Stimulated activated CD4-positive, alpha-beta T cell treated with anti-CD3 and anti-CD28 coated beads, Interleukin-12 subunit alpha, Interleukin-12 subunit beta, amount 100 ng/mL, for 48 hours (primary cell): ENCODE data around the gene GTPBP2.
A peak's percentile ranks its signal among the peaks of the same experiment; 100 is the strongest.
"Not testable (repeated sequence)": the region's sequence is repeated elsewhere in the genome, so short reads cannot be mapped to it uniquely, and the experiment has no call there.

Source experiments
- DNase-seq, 3 donors: peaks; one replicate each; pipeline ENCODE4 v3.0.0-alpha.2; 2020; ENCODE audit warnings: low read depth in 2 of 3, low spot score in 1 of 3

The GTPBP2 gene

DNA sequence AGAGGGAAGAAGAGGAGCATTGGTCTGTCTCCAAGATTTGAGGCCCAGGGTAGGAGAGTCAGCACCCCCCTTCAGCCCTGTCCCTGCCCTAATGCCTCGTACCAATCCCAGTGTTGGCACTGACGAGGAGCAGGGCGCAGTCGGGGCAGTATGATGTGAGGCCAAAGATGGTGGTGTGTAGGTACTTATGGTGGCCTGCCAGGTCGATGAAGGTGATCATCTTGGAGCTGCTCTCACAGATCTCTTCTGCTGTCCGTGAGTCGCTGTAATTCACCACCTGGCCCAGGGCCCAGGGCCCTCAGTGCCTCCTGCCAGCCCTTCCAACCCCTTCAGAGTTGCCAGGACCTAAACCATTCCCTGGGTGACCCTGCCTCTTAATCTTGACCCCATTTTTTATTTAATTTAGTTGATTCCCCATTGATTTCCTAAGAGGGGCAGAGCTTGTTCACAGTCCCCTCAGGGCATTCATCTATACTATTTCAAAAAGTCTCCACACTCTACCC lies 4.2 kb downstream of the GTPBP2 start:
- no peak for DNase-seq

DNA sequence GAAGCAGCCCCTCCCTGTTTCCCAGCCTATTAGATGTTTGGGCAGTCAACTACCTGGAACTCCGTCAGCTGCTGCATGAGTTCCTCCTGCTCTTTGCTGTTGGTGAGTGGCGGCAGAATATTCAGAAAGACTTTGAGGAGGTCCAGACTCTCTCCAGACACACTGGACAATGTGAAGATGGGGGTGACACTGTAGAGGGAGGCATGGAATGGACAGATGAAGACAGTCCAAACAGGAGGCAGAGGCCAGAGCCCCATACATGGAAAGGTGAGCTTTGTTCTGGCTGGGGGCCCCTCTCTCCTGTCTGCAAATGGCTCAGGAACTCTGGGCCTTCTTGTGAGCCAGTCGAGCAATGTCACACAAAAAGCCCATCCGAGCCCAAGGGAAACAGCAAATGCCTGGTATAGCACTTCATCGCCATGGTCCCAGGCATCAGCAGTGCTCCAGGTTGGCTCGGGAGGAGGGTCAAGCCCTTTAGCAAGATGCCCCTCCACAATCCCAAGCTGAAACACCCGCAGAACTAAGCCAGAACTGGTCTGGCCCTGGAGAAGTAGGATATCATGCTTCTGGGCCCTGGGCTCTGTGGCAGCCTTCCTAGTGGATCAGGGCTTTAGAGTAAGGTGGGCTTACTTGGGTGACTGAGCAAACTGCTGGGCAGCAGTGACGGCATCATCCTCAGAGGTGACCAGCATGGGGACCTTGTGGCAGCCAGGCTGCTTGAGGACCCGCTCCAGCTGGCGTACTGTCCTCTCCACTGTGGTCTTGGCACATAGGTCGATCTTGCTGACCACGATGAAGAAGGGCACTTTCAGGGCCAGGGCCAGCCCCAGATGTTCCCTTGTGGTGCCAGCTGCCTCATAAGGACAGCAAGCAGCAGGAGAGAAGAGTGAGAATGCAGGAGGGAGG lies 4.9 kb downstream of the GTPBP2 start:
- DNase-seq = no peak

DNA sequence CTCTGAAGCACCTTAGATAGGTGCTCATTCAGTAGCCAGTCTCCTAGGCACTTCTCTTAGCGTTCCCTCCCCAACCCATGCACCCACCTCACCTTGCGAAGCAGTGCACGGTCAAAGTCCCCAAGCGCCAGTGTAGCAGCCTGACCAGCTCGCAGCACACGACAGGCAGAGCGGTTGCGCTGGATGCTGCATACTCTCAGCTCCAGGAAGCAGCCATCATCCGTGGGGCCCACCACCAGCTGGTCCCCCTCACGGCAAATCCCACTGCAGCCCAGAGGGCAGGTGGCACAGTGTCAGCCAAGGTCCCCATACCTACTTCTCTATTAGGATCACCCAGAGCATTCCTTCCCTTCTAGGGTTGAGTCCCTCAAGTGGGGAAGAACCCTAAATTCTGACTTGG lies 6.5 kb downstream of the GTPBP2 start:
- no peak for DNase-seq

DNA sequence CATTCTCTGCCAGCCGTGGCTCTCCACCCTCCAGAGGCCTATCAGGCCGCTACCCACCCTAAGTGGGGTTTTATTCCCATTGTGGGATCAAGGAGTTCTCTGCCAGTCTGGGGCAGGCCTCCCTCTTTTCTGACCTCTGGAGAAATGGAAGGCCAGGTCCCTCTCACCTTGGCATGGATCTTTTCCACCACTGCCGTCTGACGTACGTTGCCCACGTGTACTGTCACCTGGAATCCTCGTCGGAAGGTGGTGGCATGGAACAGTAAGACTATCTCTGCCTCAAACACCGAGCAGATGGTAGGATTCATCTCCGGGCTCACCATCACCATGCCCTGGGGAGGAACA lies 7.3 kb downstream of the GTPBP2 start:
- no peak for DNase-seq

DNA sequence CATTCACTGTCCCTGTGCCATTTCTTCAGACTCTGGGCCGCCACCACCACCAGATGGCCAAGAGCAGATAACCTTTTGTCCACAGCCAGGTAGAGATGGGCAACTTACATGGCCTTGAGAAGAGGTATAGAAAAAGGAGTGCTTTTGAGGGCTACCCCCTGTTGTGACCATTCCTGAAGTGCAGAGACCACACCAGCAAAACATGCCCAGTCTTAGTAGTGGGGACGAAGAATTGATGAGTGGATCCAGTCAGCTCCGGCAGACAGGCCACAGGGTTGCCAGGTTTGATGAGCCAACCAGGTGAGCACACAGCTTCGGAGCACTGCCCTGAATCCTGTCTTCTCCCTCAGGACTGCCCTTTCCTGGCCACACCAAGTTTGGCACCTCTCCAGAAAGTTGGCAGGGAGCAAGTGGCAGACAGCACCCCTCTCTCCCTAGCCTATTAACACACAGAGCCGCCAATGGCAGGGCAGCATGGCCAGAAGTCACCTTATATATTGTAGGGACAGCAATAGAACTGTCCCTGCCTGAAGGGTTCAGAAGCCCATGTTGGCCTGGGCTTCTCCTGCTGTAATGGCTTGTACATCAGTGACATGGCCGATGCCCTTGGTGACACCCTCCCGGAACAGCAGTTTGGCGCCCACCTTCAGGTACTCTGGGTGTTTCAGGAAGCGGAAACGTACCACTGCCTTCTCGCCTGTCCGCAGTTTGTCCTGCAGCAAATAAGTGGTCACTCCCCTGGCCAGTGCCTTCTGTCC lies 7.8 kb downstream of the GTPBP2 start:
- no peak for DNase-seq

DNA sequence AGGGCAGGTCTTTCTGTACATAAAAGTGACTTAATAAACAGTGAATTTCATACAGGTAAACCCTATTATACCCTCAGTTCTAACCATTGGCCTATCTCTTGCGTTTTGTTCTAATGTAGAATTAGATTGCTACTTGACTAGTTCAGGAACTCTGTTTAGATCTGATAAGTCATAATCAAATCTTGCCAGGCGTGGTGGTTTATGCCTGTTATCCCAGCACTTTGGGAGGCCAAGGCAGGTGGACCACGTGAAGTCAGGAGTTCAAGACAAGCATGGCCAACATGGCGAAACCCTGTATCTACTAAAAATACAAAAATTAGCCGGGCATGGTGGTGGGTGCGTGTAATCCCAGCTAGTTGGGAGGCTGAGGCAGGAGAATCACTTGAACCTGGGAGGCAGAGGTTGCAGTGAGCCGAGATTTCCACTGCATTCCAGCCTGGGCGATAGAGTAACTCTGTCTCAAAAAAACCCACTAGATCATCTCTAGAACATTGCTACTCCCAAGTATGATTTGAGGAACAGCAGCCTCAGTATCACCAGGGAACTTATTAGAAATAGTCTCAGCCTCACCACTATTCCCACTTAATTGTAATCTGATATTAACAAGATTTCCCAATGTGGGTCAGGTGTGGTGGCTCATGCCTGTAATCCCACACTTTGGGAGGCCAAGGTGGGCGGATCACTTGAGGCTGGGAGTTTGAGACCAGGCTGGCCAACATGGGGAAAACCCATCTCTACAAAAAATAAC lies 12.2 kb downstream of the GTPBP2 start:
- no peak for DNase-seq

DNA sequence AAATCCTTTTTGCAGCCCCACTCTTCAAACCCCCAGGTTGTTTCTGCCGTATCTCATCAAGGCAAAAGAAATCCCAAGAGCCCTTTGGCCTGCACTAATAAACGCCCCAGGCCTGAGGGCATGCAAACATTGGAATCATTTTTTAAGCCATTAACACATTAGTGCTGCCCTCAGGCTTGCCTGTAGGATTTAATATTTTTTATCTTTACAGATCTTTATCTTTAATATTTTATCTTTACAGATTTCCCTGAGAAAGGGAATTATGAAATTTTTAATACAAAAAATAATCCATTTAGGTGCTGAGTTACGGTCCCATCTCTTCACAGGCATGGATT lies 14.7 kb downstream of the GTPBP2 start:
- no peak for DNase-seq

DNA sequence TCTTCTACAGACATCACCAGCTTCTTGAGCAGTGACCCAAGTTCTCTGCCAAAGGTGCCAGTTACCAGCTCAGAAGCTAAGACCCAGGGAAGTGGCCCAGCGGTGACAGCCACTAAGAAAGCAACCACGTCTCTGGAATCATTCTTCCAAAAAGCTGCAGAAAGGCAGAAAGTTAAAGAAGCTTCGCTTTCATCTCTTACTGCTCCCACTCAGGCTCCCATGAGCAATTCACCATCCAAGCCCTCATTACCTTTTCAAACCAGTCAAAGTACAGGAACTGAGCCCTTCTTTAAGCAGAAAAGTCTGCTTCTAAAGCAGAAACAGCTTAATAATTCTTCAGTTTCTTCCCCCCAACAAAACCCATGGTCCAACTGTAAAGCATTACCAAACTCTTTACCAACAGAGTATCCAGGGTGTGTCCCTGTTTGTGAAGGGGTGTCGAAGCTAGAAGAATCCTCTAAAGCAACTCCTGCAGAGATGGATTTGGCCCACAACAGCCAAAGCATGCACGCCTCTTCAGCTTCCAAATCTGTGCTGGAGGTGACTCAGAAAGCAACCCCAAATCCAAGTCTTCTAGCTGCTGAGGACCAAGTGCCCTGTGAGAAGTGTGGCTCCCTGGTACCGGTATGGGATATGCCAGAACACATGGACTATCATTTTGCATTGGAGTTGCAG lies 15.2 kb downstream of the GTPBP2 start:
- no peak for DNase-seq

DNA sequence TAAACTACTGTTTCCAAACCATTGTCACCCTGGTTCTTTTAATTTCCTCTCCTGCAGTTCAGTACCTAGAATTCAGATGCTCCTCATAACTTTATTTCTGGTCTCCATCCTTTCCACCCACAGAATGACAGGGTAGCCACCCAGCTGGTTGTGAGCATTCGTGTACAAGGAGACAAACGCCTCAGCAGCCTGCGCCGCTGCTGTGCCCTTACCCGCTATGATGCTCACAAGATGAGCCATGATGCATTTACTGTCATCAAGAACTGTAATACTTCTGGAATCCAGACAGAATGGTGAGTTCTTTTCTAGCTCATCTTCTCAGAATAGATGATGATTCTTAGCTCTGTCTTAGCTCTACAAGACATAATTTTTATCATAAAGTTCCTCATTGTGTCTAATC lies 18.6 kb downstream of the GTPBP2 start:
- DNase-seq = no peak

DNA sequence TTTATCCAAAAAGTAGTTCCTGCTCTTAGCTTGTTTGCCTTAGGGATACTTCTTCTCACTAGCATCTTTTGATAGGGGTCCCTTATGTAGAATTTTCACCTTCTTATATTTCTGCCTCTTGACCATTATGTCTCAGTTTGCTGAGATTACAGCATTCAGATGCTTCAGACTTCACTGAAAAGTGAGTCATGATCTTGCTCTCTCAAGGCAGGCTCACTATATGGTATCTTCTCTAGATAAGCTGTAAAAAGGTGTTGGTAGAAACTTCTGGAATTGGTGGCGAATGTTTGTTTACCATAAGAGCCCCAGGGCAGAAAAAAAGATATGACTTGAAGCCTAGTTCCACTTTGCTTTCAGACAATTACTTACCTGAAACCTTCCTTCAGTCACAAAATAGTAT lies 19.7 kb downstream of the GTPBP2 start:
- no peak for DNase-seq

DNA sequence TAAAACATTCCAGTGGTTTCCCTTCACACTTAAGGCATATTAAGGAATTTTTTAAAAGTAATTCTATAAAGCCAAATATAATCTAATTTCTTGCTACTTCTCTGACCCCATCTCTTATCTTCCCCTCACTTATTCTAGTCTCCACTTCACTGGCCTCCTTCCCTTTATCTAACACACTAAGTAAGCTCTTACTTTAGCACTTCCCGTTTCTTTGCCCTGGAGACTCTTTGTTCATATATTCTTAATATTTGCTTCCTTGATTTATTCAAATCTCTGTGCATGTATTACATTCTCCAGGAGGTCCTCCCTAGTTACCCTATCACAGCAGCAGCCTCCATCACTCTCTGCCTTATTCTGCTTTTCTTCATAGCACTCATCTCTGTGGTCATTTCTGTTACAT lies 20.3 kb downstream of the GTPBP2 start:
- DNase-seq = no peak

DNA sequence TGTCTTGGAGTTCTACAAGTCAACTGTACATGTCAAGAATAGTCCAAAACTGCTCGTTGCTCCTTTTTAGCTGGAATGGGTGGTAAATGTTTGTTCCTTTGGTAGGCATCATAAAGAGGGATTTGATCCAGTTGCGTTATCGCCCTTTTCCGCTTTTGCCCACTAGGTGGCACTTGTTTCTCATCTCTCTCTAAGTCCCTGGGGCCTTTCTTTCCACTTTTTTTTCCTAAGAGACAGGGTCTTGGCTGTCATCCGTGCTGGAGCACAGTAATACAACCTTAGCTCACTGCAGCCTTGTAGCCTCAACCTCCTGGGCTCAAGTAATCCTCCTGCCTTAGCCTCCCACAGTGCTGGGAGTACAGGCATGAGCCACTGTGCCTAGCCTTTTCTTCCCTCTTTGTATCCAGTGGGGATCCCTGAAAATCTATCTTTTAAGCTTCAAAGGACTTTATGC lies 20.7 kb downstream of the GTPBP2 start:
- DNase-seq = peak in 2 of 3 donors; percentile 44 to 62

DNA sequence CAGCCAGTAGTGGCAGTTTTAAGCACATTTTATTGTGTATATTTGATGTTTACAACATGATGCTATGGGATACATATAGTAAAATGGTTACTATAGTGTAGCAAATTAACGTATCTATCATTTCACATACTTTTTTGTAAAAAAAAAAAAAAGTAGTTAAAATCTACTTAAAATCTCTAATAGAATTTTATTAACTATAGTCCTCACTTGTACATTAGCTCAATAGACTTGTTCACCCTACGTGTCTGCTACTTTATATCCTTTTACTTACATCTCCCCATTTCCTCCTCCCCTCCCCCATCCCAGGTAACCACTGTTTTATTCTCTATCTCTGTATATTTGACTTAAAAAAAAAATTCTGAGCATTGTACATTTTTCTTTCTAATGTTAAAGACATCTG lies 23.0 kb downstream of the GTPBP2 start:
- no peak for DNase-seq

DNA sequence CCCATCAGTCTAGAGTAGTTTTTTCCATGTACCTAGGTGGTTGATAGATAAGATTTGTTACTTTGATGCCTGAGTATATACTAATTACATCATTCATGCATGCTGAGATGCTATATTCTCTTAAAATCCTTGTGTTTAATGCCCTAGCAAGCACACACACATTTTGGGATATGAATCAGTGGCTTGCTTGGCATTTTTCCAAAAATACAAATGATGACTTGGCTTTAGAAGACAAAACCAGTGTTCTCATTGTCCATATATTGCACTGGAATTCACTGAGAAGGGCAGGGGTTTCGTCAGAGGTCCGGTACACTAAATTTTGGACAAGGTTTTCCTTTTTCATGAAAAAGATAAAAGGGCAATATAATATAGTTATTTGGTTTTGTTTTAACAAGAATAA lies 24.9 kb downstream of the GTPBP2 start:
- no peak for DNase-seq

DNA sequence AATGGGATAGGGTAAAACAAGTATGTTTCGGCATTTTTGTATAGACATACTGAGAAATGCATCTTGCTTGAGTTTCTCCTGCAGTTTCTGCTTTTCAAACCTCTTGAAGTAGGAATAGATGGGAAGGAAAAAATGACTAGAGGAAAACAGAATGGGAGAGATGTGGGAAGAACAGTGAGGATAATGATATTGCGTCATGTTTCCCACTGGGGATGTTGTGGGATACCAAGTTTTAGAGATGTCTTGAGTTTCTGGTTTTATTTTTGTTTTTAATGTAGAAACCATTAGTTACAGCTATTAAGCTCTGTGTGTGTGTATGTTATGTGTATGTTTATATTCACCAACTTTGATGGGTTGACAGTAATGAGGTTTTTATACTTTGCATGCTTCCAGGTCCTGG lies 28.5 kb downstream of the GTPBP2 start:
- no peak for DNase-seq

DNA sequence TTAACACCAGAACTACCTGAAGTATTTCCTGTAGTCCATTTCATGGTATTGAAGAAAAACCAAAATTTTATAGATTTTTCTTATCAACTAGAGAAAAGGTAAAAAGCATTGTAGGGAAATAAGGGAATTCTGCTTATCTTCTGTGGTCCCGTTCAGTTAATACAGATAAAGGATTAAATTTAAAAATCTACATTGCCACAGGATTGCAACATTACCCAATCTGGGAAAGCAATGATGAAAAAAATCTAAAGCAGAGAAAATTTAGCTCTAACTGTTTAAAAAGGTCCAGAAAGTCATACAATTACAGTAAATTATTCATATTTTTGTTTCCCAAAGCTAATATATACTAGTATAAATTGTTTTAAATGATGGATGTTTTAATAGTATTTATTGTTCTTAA lies 35.1 kb downstream of the GTPBP2 start:
- no peak for DNase-seq

DNA sequence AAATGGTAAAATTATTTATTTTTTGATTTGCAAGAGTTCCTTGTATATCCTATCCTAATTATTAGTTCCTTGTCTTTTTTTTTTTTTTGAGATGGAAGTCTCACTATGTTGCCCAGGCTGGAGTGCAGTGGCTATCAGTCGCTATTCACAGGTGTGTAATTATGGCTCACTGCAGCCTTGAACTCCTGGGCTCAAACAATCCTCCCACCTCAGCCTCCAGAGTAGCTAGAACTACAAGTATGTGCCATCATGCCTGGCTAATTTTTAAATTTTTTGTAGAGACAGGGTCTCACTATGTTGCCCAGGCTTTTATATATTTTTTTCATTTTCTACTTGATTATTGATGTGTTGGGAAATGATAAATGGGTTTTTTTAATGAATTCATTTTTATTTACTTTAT lies 39.5 kb downstream of the GTPBP2 start:
- not testable (repeated sequence) for DNase-seq

DNA sequence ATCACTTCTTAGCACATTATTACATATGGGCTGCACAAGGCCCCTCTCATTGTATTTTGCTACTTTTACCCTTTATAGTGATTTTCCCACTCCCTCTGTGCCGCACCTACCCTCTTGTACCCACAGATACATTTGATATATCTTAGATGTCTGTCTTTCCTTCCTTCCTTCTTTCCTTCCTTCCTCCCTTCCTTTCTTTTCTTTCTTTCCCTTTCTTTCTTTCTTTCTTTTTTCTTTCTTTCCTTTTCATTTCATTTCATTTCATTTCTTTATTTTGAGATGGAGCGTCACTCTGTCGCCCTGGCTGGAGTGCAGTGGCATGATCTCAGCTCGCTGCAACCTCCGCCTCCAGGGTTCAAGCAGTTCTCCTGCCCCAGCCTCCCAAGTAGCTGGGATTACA lies 40.9 kb downstream of the GTPBP2 start:
- no peak for DNase-seq

DNA sequence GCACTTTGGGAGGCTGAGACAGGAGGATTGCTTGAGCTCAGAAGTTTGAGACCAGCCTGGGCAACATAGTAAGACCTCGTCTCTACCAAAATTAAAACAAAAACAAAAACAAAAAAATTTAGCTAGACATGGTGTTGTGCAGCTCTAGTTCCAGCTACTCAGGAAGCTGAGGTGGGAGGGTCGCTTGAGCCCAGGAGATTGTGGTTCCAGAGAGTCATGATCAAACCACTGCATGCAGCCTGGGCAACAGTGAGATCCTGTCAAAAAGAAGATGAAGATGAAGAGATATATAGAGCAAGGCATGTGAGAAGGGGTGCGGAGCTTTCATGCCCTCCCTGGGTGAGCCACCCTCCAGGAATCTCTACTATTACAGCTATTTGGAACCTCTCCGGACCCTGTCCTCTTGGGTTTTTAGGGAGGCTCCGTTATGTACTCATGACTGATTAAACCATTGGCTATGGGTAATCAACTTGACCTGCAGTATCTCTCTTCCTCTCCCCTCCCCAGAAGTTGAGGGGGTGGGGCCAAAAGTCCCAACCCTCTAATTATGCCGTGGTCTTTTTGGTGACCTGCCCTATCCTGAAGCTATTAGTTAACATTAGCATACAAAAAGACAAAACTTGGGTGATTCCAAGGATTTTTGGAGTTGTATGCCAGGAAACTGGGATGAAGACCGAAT lies 44.0 kb downstream of the GTPBP2 start:
- no peak for DNase-seq

DNA sequence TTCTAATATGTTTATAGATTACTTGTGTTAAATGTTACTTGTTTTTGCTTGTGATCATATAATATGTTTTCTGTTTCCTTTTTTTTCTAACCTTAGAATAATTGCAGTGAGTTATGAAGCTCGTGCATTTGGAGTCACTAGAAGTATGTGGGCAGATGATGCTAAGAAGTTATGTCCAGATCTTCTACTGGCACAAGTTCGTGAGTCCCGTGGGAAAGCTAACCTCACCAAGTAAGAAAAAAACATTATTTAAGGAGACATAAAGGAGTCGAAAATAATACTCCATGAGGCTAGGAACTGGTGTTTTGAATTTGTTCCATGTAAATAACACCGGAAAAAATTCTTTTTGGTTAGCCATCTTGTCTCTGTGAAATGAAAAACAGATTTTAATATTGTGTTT lies 46.2 kb downstream of the GTPBP2 start:
- DNase-seq = no peak

DNA sequence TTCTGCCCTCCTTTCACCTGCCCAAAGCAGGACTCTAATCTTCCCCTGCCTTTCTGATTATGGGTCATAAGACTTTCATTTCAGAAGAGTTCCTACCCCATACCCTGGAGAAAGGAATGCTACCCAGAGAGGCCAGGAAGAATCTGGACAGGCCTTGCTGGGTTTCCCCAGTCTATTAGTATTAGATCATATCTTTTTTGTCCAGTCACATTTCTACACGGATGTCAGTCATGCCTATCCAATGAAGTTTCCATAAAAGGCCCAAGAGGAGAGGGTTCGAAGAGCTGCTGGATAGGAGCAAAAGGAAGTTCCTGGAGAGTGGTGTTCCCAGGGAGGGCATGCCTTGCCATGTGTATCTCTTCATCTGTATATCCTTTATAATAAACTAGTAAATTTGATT lies 49.9 kb downstream of the GTPBP2 start:
- no peak for DNase-seq
